Central memory CD8-positive, alpha-beta T cell (primary cell): ENCODE measurements around the gene FBP1.

Experiments used
- ATAC-seq: fragments of 150-1000 bp; cut with Tn5 transposase; replicated peaks from 2 replicates; pipeline ENCODE4 v1.10.0; 2022; ENCODE audit warnings: mild to moderate bottlenecking, moderate FRiP score, moderate number of reproducible peaks; ENCODE audit not compliant: poor library complexity, severe bottlenecking; ENCODE audit errors: extremely low read depth
- DNase-seq, 2 donors: peaks; one replicate each; pipeline ENCODE4 v3.0.0; 2021; ENCODE audit warnings: low spot score in 2 of 2
- H3K27ac Mint-ChIP-seq: one replicate; pipeline ENCODE4 v1.8.0; 2022; ENCODE audit warnings: low read depth, mild to moderate bottlenecking, moderate library complexity, mixed read lengths
- H3K27me3 Mint-ChIP-seq: one replicate; pipeline ENCODE4 v1.8.0; 2022; ENCODE audit warnings: mixed read lengths
- H3K36me3 Mint-ChIP-seq: one replicate; pipeline ENCODE4 v1.8.0; 2022; ENCODE audit warnings: mild to moderate bottlenecking, moderate library complexity, mixed read lengths; ENCODE audit not compliant: insufficient read depth
- H3K4me1 Mint-ChIP-seq: one replicate; pipeline ENCODE4 v1.8.0; 2022; ENCODE audit warnings: mixed read lengths
- H3K4me3 Mint-ChIP-seq: one replicate; pipeline ENCODE4 v1.8.0; 2022; ENCODE audit warnings: mild to moderate bottlenecking, moderate library complexity, mixed read lengths
- H3K9me3 Mint-ChIP-seq: one replicate; pipeline ENCODE4 v1.8.0; 2022; ENCODE audit warnings: mixed read lengths

FBP1 gene

DNA sequence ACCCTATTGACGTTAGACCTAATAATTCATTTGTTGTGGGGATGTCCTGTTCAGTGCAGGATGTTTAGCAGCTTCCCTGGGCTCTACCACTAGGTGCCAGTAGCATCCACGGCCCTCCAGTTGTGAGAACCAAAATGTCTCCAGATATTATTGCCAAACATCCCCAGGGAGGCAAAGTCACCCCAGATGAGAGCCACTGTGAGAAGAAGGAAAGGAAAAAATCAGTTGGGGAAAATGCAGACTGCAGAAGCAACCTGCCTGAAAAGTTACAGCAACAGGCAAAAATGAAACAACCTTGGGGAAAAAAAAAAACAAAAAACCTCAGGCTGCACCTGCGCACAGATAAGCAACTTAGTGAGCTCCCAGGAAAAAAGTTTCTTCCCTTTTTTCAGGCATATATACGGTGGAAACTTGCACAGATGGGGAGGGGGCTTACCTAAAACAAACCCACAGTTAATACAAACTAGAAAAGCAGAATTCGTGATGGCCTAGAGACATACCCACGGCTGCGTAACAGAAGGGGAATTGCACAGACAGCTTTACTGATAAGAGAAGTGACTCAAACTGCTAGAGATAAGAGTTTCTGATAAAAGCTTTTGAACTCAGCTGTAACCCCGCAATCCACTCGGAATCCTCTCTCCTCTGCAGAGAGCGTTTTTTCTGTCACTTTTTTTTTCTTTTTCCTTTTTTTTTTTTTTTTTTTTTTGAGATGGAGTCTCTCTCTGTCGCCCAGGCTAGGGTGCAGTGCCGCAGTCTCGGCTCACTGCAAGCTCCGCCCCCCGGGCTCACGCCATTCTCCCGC is 29.8 kb upstream of the FBP1 start:
- ATAC-seq (peak; percentile 82), DNase-seq (peak in 1 of 2 donors; percentile 18)
- Mint-ChIP-seq H3K9me3 (no peaks in the 10 kb centered on the region), H3K36me3 (peaks cover 8% of the 10 kb centered on the region), H3K27ac (peak overlapping the region; percentile 68), H3K4me3 (peak overlapping the region; percentile 85), H3K27me3 (peaks cover 21% of the 10 kb centered on the region), H3K4me1 (peaks cover 10% of the 10 kb centered on the region)

DNA sequence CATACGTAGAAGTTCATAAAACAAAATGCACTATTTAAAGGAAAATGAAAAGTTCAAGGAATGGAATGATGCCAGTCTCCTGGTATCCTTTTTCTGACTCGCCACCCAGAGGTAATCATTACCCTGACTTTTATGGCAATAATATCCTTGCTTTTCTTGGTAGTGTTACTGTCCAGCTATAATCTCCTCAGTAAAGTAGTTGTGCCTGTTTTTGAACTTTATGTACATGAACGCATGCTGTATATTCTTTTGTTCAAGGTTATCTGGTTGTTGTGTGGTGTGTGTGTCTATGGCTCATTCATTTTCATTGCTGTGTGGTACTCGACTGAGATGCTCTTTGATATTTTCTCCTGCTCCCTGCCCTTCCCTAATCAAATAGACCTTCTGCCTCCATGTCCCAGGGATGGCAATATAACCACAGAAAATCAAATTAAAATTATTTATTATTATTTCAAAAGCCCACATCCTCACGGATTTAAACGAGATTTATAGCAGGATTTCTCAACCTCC is 29.2 kb upstream of the FBP1 start:
- Mint-ChIP-seq H3K27ac (no peak overlapping the region), H3K4me1 (peaks cover 10% of the 10 kb centered on the region), H3K36me3 (peaks cover 8% of the 10 kb centered on the region), H3K4me3 (peak overlapping the region; percentile 85), H3K27me3 (peaks cover 21% of the 10 kb centered on the region), H3K9me3 (no peaks in the 10 kb centered on the region)
- ATAC-seq (no peak), DNase-seq (no peak)

DNA sequence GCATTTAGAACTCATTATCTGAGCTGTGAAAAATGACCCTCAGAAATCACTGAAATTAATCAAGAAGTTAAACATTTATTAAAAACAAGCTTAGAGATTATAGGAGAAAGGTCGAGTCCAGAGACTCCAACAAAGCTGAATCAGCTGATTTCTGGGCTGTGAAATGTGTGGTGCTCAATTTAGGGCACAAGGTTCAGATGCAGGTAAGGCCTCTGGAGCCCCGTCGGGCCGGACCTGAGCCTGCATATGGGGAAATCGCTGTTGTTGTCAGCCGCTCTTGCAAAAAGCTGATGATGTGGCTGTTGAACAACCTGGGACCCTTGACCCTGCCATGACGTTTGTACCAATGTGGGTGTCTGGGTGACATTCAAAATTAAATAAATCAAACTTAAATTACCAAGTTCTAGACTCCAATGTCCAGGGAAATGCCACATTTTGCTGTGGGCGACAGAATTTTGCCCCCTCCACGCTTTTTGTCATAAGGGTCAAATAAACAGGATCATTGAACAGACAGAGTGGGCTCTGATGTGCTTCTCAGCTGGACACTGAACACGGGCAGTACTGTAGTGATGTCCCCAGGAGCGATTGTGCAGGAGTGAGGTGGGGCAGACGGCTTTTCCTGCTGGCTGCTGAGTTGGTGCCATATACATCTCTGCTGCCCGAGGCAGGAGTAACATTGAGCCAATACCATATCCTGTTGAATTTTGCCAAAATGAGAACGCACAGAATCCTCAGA is 27.2 kb upstream of the FBP1 start:
- Mint-ChIP-seq H3K27ac (no peak overlapping the region), H3K4me3 (no peak overlapping the region), H3K4me1 (peaks cover 10% of the 10 kb centered on the region), H3K27me3 (peaks cover 21% of the 10 kb centered on the region), H3K9me3 (no peaks in the 10 kb centered on the region), H3K36me3 (peaks cover 8% of the 10 kb centered on the region)
- ATAC-seq, result no peak
- DNase-seq, result no peak

DNA sequence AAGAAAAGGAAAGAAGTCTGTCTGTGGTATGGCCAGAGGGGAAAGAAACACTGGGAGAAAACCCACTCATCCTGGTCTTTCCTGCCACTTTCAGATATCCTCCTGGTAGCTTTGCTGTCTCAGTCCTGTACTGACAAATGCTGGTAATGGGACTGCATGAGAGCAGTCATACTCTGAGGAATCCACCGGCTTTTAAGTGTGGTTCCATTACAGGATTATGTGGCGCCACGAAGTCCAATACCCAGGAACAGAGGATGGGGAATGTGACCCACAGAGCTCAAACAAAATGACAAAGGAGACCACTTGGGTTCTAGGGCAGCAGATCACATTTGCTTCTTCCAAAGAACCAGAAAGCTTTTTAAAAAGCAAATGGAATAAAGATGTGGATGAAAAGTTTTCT is 26.3 kb upstream of the FBP1 start:
- Mint-ChIP-seq H3K36me3 (peaks cover 8% of the 10 kb centered on the region), H3K27me3 (peaks cover 21% of the 10 kb centered on the region), H3K4me1 (peaks cover 10% of the 10 kb centered on the region), H3K4me3 (no peak overlapping the region), H3K27ac (no peak overlapping the region), H3K9me3 (no peaks in the 10 kb centered on the region)
- no peak for ATAC-seq
- no peak for DNase-seq

DNA sequence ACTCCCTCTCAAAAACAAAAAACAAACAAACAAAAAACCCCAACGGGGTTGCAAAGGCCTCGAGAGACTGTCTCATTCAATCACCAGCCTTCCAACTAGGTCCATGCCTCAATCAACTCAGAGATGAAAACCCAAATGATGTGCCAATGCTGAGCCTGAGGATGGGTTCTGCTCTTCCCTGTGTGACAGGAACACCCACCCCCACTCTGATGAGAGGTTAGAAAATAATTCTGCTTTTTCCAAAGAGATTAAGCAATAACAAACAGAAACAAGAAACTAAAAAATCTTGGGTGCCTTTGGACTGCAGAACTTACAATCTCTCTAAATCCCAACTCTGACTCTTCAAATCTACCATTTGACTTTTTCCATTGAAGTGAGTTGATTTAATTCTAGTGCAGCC is 25.5 kb upstream of the FBP1 start:
- Mint-ChIP-seq H3K27ac (no peak overlapping the region), H3K4me1 (peaks cover 10% of the 10 kb centered on the region), H3K9me3 (no peaks in the 10 kb centered on the region), H3K4me3 (no peak overlapping the region), H3K36me3 (peaks cover 6% of the 10 kb centered on the region), H3K27me3 (peaks cover 21% of the 10 kb centered on the region)
- DNase-seq (no peak), ATAC-seq (no peak)

DNA sequence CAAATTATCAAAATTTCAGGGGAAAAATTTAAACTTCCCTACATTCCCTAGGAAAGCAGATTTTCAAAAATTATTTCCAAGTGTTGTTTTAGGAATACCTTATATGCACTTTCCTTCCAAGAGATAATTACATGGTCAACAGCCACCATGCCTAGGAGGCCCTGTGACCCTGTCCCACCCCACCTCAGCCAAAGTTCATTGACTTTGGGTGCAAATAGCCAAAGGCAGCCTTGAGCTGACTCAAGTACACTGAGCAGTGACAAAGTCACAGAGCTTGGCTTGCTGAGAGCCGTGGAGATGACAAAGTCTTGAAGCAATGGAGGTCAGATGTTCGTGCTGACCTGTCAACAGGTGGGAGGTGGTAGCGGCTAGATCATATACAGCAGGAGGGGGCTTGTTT is 24.3 kb upstream of the FBP1 start:
- Mint-ChIP-seq H3K27ac (no peak overlapping the region), H3K27me3 (peaks cover 21% of the 10 kb centered on the region), H3K4me3 (no peak overlapping the region), H3K9me3 (no peaks in the 10 kb centered on the region), H3K4me1 (peaks cover 3% of the 10 kb centered on the region), H3K36me3 (no peaks in the 10 kb centered on the region)
- DNase-seq (no peak), ATAC-seq (no peak)

DNA sequence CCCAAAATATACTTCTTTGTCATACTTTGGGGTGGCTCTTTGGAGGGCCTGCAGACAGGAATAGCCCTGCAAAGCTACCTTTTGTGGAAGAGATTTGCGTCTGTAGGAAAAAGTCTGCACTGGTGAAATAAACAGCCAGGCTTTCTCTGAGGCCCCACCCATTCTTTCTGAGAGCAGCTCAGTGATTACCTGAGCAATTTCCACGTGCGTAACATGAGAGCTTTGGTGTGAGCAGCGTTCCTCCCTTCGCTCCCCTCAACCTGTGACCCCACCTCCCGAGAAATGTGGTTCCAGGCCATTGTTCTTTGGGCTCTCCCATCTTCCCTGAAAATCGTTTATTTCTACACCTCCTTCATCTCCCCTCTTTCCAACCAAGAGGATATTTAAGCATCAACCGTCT is 23.8 kb upstream of the FBP1 start:
- Mint-ChIP-seq H3K27me3 (peaks cover 21% of the 10 kb centered on the region), H3K36me3 (no peaks in the 10 kb centered on the region), H3K9me3 (no peaks in the 10 kb centered on the region), H3K27ac (no peak overlapping the region), H3K4me1 (no peaks in the 10 kb centered on the region), H3K4me3 (no peak overlapping the region)
- DNase-seq, result no peak
- no peak for ATAC-seq

DNA sequence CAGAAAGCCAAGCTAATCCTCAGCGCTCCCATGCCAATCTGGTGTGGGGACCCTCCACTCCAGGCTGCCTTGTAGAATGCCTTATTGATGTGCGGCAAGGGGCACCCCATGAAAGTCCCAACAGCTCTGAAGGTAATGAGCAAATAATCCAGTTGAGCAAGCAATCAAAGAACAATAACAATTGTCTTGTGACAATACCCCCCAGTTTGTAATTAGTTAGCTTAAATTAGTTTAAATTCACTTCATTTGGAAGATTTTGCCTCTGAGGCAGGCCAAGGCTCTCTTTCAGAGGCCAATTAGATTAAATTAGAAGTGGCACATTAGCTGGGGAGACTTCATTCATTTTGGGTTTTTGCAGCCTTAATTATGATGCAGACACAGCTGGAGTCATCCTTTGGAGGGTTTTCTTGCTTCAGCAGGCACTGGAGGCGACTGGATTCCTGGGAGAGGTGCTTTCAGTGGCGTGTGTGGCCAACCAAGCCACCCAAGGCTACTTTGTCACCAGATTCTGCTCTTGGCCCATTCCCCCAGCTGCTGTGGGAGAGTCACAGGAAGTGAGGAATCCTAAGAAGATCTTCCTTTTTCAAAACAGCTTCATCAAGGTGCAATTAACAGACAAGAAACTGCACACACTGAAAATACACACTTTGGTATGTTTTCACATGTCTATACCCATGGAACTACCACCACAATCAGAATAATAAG is 17.9 kb upstream of the FBP1 start:
- ATAC-seq, result no peak
- Mint-ChIP-seq H3K27me3 (peaks cover 27% of the 10 kb centered on the region), H3K9me3 (no peaks in the 10 kb centered on the region), H3K27ac (no peak overlapping the region), H3K4me1 (peaks cover 12% of the 10 kb centered on the region), H3K4me3 (no peak overlapping the region), H3K36me3 (no peaks in the 10 kb centered on the region)
- no peak for DNase-seq

DNA sequence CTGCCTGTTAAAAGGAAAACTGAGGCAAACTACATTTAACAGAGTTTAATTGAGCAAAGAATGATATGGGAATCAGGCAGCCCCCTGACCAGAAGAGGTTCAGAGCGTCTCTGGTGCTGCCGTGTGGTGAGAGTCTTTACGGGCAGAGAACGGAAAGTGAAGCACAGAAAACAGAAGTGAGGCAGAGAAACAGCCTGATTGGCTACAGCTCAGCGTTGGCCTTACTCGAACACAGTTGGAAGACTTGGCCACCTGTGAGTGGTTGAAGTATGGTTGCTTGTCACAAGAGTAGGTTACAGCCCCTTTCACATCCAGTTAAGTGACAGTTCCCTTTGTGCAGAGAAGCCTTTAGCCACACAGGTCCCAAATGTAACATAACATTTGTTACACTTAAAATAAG is 16.9 kb upstream of the FBP1 start:
- no peaks in the 10 kb centered on the region for H3K36me3 Mint-ChIP-seq
- H3K4me1 Mint-ChIP-seq, result peaks cover 12% of the 10 kb centered on the region
- H3K4me3 Mint-ChIP-seq, result peak overlapping the region; percentile 67
- H3K27ac Mint-ChIP-seq, result peak overlapping the region; percentile 63
- peaks cover 28% of the 10 kb centered on the region for H3K27me3 Mint-ChIP-seq
- no peak for DNase-seq
- no peaks in the 10 kb centered on the region for H3K9me3 Mint-ChIP-seq
- peak; percentile 78 for ATAC-seq

DNA sequence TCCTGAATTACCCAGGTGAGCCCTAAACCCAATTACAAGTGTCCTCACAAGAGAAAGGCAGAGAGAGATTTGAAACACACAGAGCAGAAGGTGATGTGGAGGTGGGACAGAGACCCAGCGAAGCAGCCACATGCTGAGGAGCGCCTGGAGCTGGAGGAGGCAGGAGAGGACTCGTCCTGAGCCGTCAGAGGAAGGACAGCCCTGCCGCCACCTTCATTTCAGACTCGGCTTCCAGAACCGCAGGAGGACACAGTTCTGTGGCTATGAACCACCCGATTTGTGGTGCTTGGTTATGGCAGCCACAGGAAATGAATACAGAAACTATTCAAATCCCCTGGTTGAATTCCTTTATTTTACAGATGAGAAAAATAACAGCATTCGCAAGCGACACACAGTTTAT is 16.4 kb upstream of the FBP1 start:
- peaks cover 28% of the 10 kb centered on the region for H3K27me3 Mint-ChIP-seq
- no peak for DNase-seq
- H3K4me1 Mint-ChIP-seq, result peaks cover 12% of the 10 kb centered on the region
- peak overlapping the region; percentile 63 for H3K27ac Mint-ChIP-seq
- no peaks in the 10 kb centered on the region for H3K9me3 Mint-ChIP-seq
- H3K36me3 Mint-ChIP-seq, result no peaks in the 10 kb centered on the region
- ATAC-seq, result peak; percentile 25
- H3K4me3 Mint-ChIP-seq, result peak overlapping the region; percentile 67

DNA sequence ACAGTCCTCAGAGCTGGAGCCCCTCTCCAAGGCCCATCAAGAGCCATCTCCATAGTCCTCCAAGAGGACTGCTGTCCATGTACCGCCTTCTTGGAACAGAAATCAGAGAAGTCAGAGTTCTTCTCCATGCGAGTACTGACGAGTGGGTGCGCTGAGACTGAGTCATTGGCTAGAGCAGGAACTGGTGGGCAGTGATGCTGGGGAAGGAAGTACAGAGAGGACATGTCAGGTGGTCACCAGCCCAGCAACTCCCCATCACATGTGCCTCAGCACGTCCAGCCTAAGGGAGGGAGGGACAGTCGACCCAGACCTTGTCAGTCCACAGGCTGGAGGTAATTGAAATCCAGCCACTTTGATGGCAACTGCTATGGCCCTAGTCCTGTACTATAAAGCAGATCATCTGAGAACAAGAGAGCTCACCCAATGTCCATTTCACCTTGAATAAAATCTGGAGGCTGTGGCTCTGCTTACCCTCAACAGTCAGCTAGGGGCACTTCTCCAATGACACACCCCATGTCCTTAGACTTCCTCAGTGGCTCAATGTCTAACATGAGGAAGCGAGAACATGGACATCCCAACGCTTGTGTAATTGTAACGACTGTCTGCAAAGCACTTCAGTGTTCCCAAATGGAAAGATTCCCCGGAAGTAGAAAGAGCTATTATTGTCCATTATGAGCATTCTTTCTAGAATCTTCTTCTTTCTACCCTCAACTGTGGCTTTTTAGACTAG is 15.0 kb upstream of the FBP1 start:
- Mint-ChIP-seq H3K4me1 (peaks cover 12% of the 10 kb centered on the region), H3K36me3 (no peaks in the 10 kb centered on the region), H3K27me3 (peaks cover 28% of the 10 kb centered on the region), H3K27ac (no peak overlapping the region), H3K4me3 (no peak overlapping the region), H3K9me3 (no peaks in the 10 kb centered on the region)
- ATAC-seq (no peak), DNase-seq (no peak)

DNA sequence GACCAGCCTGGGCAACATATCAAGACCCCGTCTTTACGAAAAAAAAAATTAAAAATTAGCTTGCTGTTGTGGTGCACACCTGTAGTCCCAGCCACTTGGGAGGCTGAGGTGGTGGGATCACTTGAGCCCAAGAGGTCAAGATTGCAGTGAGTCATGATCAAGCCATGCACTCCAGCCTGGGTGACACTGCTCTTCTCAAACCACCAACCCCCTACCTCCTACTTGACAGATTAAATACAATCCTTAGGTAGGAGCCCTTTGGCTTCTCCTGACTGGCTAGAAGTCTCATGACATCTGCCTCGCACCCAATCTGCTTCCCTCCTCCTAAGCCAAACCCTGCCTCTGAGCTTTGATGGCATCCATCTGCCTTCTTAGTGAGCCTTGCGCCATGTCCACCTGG is 11.6 kb upstream of the FBP1 start:
- Mint-ChIP-seq H3K4me1 (peaks cover 7% of the 10 kb centered on the region), H3K4me3 (no peak overlapping the region), H3K27ac (no peak overlapping the region), H3K27me3 (peaks cover 34% of the 10 kb centered on the region), H3K36me3 (no peaks in the 10 kb centered on the region), H3K9me3 (no peaks in the 10 kb centered on the region)
- DNase-seq, result no peak
- ATAC-seq, result no peak
